ENCODE results near the gene TNFAIP6. TPM values are rescaled to one million over a fixed set of nuclear protein-coding genes. Genes with fewer than 3 reads are reported as not detected.
"Not testable (repeated sequence)": the region's sequence is repeated elsewhere in the genome, so short reads cannot be mapped to it uniquely, and the experiment has no call there.

TNFAIP6 gene, protein sequence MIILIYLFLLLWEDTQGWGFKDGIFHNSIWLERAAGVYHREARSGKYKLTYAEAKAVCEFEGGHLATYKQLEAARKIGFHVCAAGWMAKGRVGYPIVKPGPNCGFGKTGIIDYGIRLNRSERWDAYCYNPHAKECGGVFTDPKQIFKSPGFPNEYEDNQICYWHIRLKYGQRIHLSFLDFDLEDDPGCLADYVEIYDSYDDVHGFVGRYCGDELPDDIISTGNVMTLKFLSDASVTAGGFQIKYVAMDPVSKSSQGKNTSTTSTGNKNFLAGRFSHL
- total RNA-seq (2022) (1.8 and 3.7 TPM in 2 replicates), Bru-seq, nascent RNA (percentile 48 among the genes with signal in this experiment), BruChase-seq, experiment 1, labeled RNA remaining after a 6-hour chase (percentile 52 among the genes with signal in this experiment), BruChase-seq, experiment 2, labeled RNA remaining after a 2-hour chase (percentile 47 among the genes with signal in this experiment)
- long read RNA-seq, transcript TNFAIP6-201 (6 exons, 1,424 nt), result major isoform, 9 of 9 reads
- long read RNA-seq, partial matches to known transcripts, result 0 of 9 reads
- long read RNA-seq, other reads (novel, unspliced or antisense), result 0 of 9 reads

DNA sequence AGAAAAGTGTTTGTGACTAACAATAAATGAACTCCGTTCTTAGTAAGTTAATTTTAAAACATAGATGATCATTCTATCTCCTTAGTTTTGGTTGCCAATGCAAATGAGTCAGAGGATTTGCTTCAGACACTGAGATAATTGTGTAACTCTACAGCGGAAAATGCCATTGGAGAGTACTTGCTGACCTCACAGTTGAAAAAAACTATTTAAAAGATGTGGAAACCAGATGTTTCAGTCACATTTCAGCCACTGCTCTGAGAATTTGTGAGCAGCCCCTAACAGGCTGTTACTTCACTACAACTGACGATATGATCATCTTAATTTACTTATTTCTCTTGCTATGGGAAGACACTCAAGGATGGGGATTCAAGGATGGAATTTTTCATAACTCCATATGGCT, at the start of gene TNFAIP6:
Gene TNFAIP6 (plus strand): TSS at position 234 of the 400 bp plus-strand sequence. CDS start 75 bp downstream, at position 309.
- Mint-ChIP-seq H3K4me1 (ENCODE audit: insufficient read depth, unreplicated experiment) (peaks cover 20% of the 10 kb centered on the region), H3K27me3 (ENCODE audit: insufficient read depth, unreplicated experiment) (no peaks in the 10 kb centered on the region), H3K9me3 (ENCODE audit: unreplicated experiment) (no peaks in the 10 kb centered on the region), H3K27ac (ENCODE audit: low read depth, unreplicated experiment) (peak within 1 kb of the TSS; percentile 64), H3K36me3 (ENCODE audit: insufficient read depth, unreplicated experiment) (no peaks in the 10 kb centered on the region), H3K4me3 (ENCODE audit: unreplicated experiment) (peak within 1 kb of the TSS; percentile 58)
- no TSS peak for BruUV-seq (replicated peaks)
- ChIA-PET POLR2A (no interaction called here), CTCF (no interaction called here)
- TF ChIP-seq, protein P1, sequence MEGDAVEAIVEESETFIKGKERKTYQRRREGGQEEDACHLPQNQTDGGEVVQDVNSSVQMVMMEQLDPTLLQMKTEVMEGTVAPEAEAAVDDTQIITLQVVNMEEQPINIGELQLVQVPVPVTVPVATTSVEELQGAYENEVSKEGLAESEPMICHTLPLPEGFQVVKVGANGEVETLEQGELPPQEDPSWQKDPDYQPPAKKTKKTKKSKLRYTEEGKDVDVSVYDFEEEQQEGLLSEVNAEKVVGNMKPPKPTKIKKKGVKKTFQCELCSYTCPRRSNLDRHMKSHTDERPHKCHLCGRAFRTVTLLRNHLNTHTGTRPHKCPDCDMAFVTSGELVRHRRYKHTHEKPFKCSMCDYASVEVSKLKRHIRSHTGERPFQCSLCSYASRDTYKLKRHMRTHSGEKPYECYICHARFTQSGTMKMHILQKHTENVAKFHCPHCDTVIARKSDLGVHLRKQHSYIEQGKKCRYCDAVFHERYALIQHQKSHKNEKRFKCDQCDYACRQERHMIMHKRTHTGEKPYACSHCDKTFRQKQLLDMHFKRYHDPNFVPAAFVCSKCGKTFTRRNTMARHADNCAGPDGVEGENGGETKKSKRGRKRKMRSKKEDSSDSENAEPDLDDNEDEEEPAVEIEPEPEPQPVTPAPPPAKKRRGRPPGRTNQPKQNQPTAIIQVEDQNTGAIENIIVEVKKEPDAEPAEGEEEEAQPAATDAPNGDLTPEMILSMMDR (IDR thresholded peaks at IDR 0.05; ENCODE audit: unreplicated experiment), result no peak
- intact Hi-C loops (cut with micrococcal nuclease), result no loop called here
- DNase-seq (ENCODE audit: unreplicated experiment), result peak; percentile 88

DNA sequence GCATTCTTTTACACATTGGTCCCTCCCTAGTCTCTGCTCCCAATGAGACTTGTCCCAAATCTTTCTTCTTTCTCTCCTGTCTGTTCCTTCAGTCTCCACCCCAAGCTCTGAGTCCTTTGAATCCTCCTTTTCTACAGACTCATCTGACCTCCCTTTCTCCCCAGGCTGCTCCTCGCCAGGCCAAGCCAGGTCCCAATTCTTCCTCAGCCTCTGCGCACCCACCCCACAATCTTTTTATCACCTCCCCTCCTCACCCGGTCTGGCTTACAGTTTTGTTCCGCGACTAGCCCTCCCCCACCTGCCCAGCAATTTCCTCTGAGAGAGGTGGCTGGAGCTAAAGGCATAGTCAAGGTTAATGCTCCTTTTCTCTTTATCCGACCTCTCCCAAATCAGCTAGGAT, 47.1 kb upstream of the TNFAIP6 start:
- DNase-seq (ENCODE audit: unreplicated experiment); CTCF ChIA-PET; H3K27me3 Mint-ChIP-seq (ENCODE audit: insufficient read depth, unreplicated experiment); H3K27ac Mint-ChIP-seq (ENCODE audit: low read depth, unreplicated experiment); H3K36me3 Mint-ChIP-seq (ENCODE audit: insufficient read depth, unreplicated experiment); H3K4me3 Mint-ChIP-seq (ENCODE audit: unreplicated experiment); H3K9me3 Mint-ChIP-seq (ENCODE audit: unreplicated experiment); H3K4me1 Mint-ChIP-seq (ENCODE audit: insufficient read depth, unreplicated experiment); intact Hi-C loops (cut with micrococcal nuclease); BruUV-seq (replicated peaks); POLR2A ChIA-PET: not testable (repeated sequence)

DNA sequence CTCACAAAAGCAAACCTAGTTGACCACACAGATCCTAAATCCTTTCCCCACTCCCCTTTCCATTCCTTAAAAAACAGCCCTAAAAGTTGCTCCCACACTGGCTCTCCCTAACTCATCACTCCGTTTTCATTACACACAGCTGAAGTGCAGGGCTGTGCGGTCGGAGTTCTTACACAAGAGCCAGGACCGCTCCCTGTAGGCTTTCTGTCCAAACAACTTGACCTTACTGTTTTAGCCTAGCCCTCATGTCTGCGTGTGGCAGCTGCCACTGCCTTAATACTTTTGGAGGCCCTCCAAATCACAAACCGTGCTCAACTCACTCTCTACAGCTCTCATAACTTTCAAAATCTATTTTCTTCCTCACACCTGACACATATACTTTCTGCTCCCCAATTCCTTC, 45.0 kb upstream of the TNFAIP6 start:
- DNase-seq (ENCODE audit: unreplicated experiment); POLR2A ChIA-PET; CTCF ChIA-PET; H3K4me1 Mint-ChIP-seq (ENCODE audit: insufficient read depth, unreplicated experiment); H3K27ac Mint-ChIP-seq (ENCODE audit: low read depth, unreplicated experiment); BruUV-seq (replicated peaks); H3K4me3 Mint-ChIP-seq (ENCODE audit: unreplicated experiment); intact Hi-C loops (cut with micrococcal nuclease); H3K9me3 Mint-ChIP-seq (ENCODE audit: unreplicated experiment); H3K36me3 Mint-ChIP-seq (ENCODE audit: insufficient read depth, unreplicated experiment); H3K27me3 Mint-ChIP-seq (ENCODE audit: insufficient read depth, unreplicated experiment): not testable (repeated sequence)

- intact Hi-C loops (cut with micrococcal nuclease), result no loop called here
- ChIA-PET POLR2A (no interaction called here), CTCF (no interaction called here)
- H3K4me1 Mint-ChIP-seq (ENCODE audit: insufficient read depth, unreplicated experiment), result no peaks in the 10 kb centered on the region
- TF ChIP-seq, protein P1 (IDR thresholded peaks at IDR 0.05; ENCODE audit: unreplicated experiment), result no peak
- DNase-seq (ENCODE audit: unreplicated experiment), result no peak
- no TSS peak for BruUV-seq (replicated peaks)
- no peaks in the 10 kb centered on the region for H3K36me3 Mint-ChIP-seq (ENCODE audit: insufficient read depth, unreplicated experiment)
- H3K27me3 Mint-ChIP-seq (ENCODE audit: insufficient read depth, unreplicated experiment), result no peaks in the 10 kb centered on the region
- peaks cover 4% of the 10 kb centered on the region for H3K9me3 Mint-ChIP-seq (ENCODE audit: unreplicated experiment)
- no peak overlapping the region for H3K27ac Mint-ChIP-seq (ENCODE audit: low read depth, unreplicated experiment)
- H3K4me3 Mint-ChIP-seq (ENCODE audit: unreplicated experiment), result no peak overlapping the region
These were observed 42.0 kb upstream of the TNFAIP6 start for GRCh38 chr2:151315381-151315903.

GRCh38 chr2:151325581-151326095, 31.8 kb upstream of the TNFAIP6 start:
- Mint-ChIP-seq H3K27ac (ENCODE audit: low read depth, unreplicated experiment) (no peak overlapping the region), H3K4me3 (ENCODE audit: unreplicated experiment) (no peak overlapping the region), H3K4me1 (ENCODE audit: insufficient read depth, unreplicated experiment) (no peaks in the 10 kb centered on the region), H3K27me3 (ENCODE audit: insufficient read depth, unreplicated experiment) (no peaks in the 10 kb centered on the region), H3K36me3 (ENCODE audit: insufficient read depth, unreplicated experiment) (no peaks in the 10 kb centered on the region), H3K9me3 (ENCODE audit: unreplicated experiment) (peaks cover under 1% of the 10 kb centered on the region)
- TF ChIP-seq, protein P1 (IDR thresholded peaks at IDR 0.05; ENCODE audit: unreplicated experiment), result no peak
- intact Hi-C loops (cut with micrococcal nuclease), result no loop called here
- DNase-seq (ENCODE audit: unreplicated experiment), result peak; percentile 14
- POLR2A ChIA-PET, result no interaction called here
- CTCF ChIA-PET, result no interaction called here
- no TSS peak for BruUV-seq (replicated peaks)
